ENCODE data around the gene CFAP46.

The CFAP46 gene

DNA sequence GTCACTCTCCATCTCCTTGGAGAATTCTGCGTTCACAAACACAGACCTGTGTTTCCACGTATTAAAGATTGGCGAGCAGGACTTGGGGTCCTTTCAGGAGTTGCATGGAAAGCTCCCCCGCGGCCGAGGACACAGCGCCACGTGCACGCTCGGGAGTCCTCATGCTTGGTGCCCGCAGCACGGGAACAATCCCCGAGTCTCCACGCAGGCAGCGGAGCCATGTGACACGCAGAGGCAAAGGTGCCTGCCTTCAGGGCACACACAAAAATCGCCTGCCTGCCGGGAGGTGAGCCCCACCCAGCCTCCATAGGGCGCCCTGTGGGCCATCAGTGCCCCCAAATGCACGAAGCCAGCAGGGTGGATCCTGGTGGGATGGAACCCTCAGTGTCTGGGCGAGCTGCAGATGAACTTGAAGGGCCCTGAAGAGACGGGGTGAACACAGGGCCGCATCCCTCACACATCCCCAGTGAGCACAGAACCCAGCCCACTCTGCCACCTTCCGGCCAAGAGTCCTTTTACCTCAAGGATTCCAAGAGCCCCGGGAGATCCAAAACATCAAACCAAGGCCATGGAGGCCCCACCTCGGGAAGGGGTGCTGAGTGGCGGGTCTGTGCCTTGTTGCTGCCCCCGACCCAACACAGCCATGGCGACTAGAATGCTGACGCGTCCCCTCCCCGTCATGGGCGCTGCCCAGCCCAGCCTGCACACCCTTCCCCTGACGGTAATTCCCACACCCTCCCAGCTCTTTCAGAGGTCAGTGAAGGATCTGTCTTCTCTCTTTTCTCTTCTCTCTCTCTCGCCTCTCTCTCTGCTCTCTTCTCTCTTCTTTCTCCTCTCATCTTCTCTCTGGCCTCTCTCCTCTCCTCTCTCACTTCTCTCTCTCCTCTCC lies 55.9 kb downstream of the CFAP46 start:
- H3K36me3 ChIP-seq (replicated peaks), result no peaks in the 10 kb centered on the region
- H3K9me3 ChIP-seq, result no peaks in the 10 kb centered on the region
- no peaks in the 10 kb centered on the region for H3K4me1 ChIP-seq
- no peak overlapping the region for H3K4me3 ChIP-seq
- peak in 1 of 2 experiments; percentile 49 for DNase-seq (ENCODE audit: low spot score in 2 of 2)
- peaks cover 12% of the 10 kb centered on the region for H3K27me3 ChIP-seq (ENCODE audit: low read depth)
- in situ Hi-C loops (cut with MboI; ENCODE audit: low sequenced_read_pairs), result no loop called here

DNA sequence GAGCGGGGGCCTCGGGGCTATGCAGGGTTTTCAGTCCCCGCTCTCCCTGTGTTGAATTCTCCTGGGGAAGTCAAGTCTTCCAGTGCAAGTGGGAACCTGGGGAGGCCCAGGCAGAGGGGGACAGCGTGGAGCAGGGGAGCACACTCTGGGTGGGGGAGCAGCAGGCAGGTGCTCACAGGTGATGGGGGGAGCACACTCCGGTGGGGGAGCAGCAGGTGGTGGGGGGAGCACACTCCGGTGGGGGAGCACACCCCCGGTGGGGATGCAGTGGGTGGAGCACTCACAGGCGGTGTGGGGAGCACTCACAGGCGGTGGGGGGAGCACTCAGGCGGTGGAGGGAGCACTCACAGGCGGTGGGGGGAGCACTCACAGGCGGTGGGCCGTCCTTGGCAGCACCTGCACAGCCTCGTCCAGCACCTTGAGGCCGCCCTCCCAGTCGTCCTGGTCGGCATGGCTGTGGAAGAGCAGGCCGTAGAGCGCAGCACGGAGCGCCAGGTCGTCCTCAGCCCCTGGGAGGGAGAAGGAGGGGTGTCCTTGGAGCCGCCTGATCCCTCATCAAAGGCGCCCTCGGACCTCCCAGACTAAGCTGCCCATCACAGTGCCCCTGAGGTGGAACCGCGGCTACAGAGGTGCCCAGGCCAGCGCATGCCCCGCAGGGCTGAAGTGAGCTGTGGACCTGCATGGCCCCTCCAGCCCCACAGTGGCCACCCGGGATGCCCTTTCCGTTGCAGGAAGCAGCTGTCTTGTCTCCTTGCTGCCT lies 56.7 kb downstream of the CFAP46 start:
- in situ Hi-C loops (cut with MboI; ENCODE audit: low sequenced_read_pairs), result no loop called here
- no peak for DNase-seq (ENCODE audit: low spot score in 2 of 2)
- peaks cover 12% of the 10 kb centered on the region for H3K27me3 ChIP-seq (ENCODE audit: low read depth)
- no peaks in the 10 kb centered on the region for H3K4me1 ChIP-seq
- no peaks in the 10 kb centered on the region for H3K9me3 ChIP-seq
- H3K36me3 ChIP-seq (replicated peaks), result no peaks in the 10 kb centered on the region
- no peak overlapping the region for H3K4me3 ChIP-seq

DNA sequence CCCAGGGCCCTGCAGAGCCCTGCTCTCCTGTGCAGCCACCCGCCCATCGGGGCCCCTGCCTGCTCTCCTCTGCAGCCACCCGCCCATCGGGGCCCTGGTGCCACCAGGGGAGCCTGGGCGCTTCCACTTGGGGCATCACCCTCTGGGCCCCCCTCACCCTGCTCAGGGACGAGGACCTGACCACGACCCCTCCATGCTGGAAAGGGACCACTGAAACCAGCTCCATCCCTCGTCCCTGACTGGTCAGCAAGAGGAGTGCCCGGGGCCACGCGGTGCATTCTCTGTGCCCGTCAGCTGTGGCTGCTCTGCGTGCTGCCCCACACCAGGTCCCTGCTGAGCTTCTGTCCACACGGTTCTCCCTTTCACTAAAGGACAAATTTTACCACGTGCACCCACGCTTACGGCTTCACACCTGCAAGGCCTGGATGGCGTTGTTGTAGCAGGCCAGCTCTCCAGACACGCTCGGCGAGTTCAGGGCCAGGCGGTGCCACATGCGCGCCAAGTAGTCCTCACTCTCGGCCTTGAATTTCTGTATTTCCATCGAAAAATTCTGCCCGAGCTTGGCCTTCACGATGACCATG lies 57.6 kb downstream of the CFAP46 start:
- Histone ChIP-seq H3K36me3 (replicated peaks) (no peaks in the 10 kb centered on the region), H3K4me3 (no peak overlapping the region), H3K4me1 (no peaks in the 10 kb centered on the region), H3K9me3 (no peaks in the 10 kb centered on the region), H3K27me3 (ENCODE audit: low read depth) (peaks cover 12% of the 10 kb centered on the region)
- in situ Hi-C loops (cut with MboI; ENCODE audit: low sequenced_read_pairs), result no loop called here
- DNase-seq (ENCODE audit: low spot score in 2 of 2), result no peak

DNA sequence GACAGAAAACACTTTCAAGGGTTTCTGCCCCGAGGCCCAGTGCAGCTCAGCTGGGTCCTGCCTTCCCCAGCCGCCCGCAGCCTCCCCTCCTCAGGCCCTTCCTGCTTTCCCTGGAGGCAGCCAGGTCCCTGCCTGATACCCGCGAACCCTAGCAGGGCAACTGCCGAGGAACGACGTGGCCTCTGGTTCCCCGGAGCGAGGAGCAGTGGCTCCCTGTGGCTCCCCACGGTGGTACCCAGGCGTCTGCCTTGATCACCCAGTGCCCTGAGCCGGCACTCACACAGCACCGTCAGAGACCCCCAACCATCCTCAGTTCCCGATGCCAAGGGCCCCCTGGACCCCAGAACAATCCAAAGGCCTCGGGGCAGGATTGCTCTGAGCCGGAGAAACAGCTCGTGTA lies 58.3 kb downstream of the CFAP46 start:
- no peak overlapping the region for H3K4me3 ChIP-seq
- H3K9me3 ChIP-seq, result no peaks in the 10 kb centered on the region
- H3K36me3 ChIP-seq (replicated peaks), result no peaks in the 10 kb centered on the region
- in situ Hi-C loops (cut with MboI; ENCODE audit: low sequenced_read_pairs), result no loop called here
- H3K4me1 ChIP-seq, result no peaks in the 10 kb centered on the region
- DNase-seq (ENCODE audit: low spot score in 2 of 2), result no peak
- peaks cover 17% of the 10 kb centered on the region for H3K27me3 ChIP-seq (ENCODE audit: low read depth)

DNA sequence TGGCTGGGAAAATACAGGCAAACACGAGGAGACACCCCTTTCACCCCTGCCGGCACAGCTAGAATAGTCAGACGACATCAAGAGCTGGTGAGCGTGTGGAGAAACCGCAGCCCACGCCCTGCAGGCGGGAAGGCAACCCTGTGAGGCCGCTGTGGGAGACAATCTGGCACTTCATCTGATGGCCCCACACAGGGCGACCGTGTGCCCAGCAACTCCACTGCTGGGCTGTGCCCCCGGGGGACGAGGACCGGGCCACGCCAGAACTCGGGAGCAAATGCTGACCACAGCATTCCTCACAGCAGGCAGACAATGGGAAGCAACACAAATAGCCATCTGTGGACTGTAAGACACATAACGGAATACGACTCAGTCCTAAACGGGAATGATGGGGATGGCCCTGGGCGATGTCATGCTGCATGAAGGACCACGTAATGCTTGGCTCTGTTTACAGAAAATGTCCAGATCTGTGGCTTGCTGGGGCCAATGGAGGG lies 58.9 kb downstream of the CFAP46 start:
- Histone ChIP-seq H3K4me1 (no peaks in the 10 kb centered on the region), H3K27me3 (ENCODE audit: low read depth) (peaks cover 20% of the 10 kb centered on the region), H3K4me3 (no peak overlapping the region), H3K9me3 (no peaks in the 10 kb centered on the region), H3K36me3 (replicated peaks) (no peaks in the 10 kb centered on the region)
- no peak for DNase-seq (ENCODE audit: low spot score in 2 of 2)
- in situ Hi-C loops (cut with MboI; ENCODE audit: low sequenced_read_pairs), result no loop called here

DNA sequence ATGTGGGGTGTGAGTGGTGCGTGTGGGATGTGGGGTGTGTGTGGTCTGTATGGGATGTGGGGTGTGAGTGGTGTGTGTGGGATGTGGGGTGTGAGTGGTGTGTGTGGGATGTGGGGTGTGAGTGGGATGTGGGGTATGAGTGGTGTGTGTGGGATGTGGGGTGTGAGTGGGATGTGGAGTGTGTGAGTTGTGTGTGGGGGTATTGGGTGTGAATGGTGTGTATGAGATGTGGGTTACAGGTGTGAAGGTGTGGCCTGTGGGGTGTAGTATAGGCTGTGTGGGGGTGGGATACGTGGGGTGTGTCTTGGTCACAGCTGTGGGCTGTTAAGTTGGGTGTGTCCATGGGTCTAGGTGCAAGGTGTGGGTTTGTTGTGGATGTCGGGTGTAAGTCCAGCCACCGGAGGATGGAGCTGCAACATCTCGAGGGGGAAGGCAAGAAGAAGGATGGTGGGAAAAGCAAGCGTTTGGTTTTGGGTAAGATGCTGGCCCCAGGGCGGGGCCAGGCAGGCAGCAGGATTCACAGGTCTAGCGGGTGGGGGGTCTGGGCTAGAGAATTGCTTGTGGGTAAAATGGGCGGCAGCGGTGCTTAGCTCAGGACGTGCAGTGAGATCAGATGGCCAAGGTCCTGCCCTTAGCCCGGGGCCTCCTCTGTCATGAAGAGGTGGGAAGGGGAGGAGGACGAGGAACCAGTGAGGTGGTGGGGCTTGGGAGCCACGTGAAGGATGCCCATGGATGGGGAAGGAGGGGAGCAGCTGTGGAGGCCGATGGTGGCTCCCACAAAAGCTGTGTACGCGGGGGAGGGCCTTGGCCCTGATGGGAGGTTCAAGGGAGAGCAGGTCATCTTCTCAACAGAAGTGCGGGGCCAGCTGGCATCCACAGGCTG lies 60.1 kb downstream of the CFAP46 start:
- Histone ChIP-seq H3K4me3 (no peak overlapping the region), H3K4me1 (no peaks in the 10 kb centered on the region), H3K36me3 (replicated peaks) (no peaks in the 10 kb centered on the region), H3K27me3 (ENCODE audit: low read depth) (peaks cover 23% of the 10 kb centered on the region), H3K9me3 (no peaks in the 10 kb centered on the region)
- DNase-seq (ENCODE audit: low spot score in 2 of 2), result no peak
- in situ Hi-C loops (cut with MboI; ENCODE audit: low sequenced_read_pairs), result no loop called here

DNA sequence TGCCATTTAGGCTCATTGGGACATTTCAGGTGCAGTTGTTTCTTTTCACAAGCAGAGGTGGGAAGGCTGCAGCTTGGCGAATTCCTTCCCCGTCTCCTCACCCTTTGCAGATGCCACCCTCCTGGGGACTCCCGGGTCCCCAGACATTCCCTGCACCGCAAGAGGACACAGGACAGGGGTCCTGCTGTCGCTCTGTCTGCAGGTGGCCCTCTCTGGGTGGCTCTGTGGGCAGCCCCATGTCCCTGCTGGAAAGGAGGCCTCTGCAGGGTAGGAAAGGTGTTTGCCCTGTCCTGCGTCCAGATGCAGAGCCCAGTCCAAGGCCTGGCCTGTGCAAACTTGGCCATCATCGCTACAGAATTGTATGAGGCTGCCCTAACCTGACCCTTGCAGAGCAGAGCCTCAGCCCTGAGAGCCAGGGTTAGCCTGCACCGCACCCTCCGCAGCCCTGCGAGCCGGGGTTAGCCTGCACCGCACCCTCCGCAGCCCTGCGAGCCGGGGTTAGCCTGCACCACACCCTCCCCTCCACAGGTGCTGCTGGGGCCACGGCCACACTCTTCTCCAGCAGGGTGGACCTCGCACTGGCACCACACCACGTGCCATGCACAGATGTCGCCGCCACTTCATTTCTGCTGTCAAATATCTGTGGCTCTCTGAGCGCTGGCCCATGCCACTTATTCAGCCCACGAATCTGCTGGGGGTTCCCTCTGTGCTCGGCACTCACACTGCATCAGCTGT lies 61.0 kb downstream of the CFAP46 start:
- H3K4me1 ChIP-seq, result no peaks in the 10 kb centered on the region
- DNase-seq (ENCODE audit: low spot score in 2 of 2), result no peak
- no peaks in the 10 kb centered on the region for H3K36me3 ChIP-seq (replicated peaks)
- in situ Hi-C loops (cut with MboI; ENCODE audit: low sequenced_read_pairs), result no loop called here
- H3K27me3 ChIP-seq (ENCODE audit: low read depth), result peaks cover 23% of the 10 kb centered on the region
- no peaks in the 10 kb centered on the region for H3K9me3 ChIP-seq
- no peak overlapping the region for H3K4me3 ChIP-seq

DNA sequence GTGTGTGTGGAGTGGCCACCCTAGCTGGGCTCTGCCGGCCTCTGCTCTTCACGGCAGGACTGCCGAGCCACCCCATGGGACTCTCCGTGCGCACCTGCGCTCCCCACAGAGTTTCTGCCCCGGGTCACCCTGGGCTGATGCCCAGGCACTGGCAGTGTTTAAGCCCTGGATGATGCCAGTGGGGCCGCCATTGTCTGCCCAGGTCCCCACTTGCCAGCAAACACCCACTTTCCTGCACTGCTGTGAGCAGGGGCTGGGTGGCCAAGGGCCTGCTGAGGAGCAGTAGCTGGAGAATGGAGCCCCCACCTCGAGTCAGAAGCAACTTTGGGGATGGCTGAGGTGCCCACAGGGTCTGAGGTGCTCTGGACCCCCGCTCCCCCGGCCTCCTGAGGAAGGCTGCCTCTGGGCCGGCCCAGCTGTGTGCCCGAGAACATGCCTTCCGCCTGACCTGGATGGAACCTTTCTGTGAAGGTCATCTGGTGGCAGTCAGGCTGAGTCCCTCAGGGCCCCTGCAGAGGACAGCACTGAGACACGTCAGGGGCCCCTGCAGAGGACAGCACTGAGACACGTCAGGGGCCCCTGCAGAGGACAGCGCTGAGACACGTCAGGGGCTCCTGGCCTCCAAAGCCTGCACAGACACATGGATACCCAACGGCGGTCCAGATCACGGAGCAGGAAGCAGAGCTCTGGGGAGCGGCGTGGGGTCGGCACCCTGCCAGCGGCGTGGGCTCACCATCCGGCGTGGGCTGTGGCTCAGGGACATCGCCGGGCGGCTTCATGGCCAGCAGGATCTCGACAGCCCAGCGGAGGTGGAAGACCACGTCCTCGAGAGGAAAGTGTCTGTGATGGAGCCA lies 62.0 kb downstream of the CFAP46 start:
- H3K4me3 ChIP-seq, result no peak overlapping the region
- no peaks in the 10 kb centered on the region for H3K36me3 ChIP-seq (replicated peaks)
- DNase-seq (ENCODE audit: low spot score in 2 of 2), result peak in 1 of 2 experiments; percentile 5
- in situ Hi-C loops (cut with MboI; ENCODE audit: low sequenced_read_pairs), result no loop called here
- H3K4me1 ChIP-seq, result no peaks in the 10 kb centered on the region
- no peaks in the 10 kb centered on the region for H3K9me3 ChIP-seq
- peaks cover 25% of the 10 kb centered on the region for H3K27me3 ChIP-seq (ENCODE audit: low read depth)

DNA sequence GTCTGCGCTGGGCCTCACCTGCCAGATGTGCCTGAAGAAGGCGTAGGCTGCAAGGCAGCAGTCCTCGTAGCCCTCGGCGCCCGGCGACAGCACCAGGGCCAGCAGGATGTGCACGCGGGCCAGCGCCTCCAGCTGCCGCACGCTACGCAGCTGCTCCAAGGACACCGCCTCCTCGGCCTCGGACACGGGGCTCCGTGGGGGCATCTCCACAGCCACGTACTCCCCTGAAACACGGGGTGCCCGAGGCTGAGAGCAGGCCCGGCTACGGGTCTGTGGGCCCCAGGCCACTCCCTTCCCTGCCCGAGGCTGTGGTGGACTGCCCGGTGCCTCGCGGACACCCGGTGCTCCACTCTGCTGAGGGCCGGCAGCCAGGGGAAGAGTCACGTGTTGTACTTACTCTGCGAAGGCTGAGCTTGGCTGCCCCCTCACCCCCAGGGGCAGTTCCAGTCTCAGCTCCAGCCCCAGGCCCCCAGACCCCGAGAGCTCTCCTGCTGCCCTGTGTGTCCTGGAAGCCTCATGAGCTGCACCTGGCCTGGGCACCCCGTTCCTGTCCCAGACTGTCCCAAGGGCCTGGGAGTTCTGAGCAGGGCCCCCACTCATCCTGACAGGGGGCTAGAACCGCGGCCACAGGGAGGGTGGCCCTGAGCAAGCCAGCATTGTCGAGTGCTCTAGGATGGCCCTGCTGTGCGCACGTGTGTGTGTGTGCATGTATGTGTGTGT lies 62.8 kb downstream of the CFAP46 start:
- Histone ChIP-seq H3K27me3 (ENCODE audit: low read depth) (peaks cover 32% of the 10 kb centered on the region), H3K36me3 (replicated peaks) (no peaks in the 10 kb centered on the region), H3K4me3 (no peak overlapping the region), H3K9me3 (no peaks in the 10 kb centered on the region), H3K4me1 (no peaks in the 10 kb centered on the region)
- in situ Hi-C loops (cut with MboI; ENCODE audit: low sequenced_read_pairs), result no loop called here
- DNase-seq (ENCODE audit: low spot score in 2 of 2), result peak in 1 of 2 experiments; percentile 5

DNA sequence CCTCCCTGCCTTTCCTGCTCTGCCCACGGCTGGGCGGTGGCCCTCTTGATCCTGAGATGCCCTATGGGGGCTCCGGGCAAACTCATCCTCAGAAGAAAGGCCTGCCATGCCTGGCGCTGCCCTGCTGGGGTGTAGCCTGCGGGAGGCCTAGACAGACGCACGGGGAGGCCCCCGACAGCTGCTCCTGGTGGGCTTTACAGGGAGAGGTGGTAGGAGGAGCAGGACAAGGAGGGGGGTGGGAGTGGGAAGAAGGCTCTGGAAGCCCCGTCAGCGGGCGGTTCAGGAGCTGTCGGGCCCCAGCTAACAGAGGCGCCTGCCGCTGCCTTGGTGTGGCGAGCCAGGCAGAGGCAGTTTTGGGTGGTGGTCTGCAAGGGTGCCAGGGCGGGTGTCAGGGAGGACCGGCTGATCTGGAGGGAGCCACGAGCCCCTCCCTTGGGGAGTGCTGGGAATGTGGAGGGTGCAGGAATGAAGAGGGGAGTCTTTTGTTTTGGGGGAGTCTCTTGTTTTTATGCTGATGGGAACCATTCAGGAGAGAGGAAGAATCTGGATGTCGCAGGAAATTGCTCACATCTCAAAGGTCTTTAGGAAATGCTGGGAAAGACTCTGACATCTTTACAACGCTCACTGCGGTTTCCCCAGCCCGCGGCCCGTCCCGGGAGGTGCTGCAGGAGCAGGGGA lies 63.5 kb downstream of the CFAP46 start:
- in situ Hi-C loops (cut with MboI; ENCODE audit: low sequenced_read_pairs), result no loop called here
- H3K9me3 ChIP-seq, result no peaks in the 10 kb centered on the region
- DNase-seq (ENCODE audit: low spot score in 2 of 2), result no peak
- peaks cover 30% of the 10 kb centered on the region for H3K27me3 ChIP-seq (ENCODE audit: low read depth)
- no peak overlapping the region for H3K4me3 ChIP-seq
- H3K36me3 ChIP-seq (replicated peaks), result no peaks in the 10 kb centered on the region
- H3K4me1 ChIP-seq, result no peaks in the 10 kb centered on the region

DNA sequence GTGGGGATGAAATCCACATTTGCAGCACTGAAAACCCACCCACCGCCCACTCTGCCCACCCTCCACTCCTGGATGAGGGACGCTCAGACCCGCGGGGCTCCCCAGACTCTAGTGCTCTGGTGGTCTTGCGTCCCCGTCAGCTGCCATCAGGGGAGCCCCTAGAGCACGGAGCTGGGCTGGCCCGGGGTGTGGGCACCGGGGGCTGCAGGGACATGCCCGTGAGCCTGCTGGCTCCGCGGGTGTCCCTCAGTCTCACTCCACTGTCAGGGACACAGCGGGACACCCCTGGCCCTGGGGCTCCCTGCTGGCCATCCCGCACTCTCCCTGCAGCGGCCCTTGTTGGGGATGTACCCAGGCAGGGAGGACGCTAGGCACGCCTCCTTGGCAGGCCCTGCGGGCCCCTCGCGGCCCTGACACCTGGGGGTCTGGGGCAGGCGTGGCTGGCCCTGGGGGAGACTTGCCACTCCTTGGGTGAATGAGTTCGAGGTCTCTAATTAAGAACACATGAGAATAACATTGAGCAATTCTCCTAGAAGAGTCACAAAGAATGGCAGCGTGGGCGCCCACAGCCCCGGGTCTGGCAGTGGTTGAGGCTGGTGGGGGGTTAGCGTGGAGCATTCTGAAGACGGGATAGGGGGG lies 64.2 kb downstream of the CFAP46 start:
- in situ Hi-C loops (cut with MboI; ENCODE audit: low sequenced_read_pairs), result no loop called here

More for the DNA sequence above, 64.2 kb downstream of the CFAP46 start:
- Histone ChIP-seq H3K4me1 (no peaks in the 10 kb centered on the region), H3K27me3 (ENCODE audit: low read depth) (peaks cover 24% of the 10 kb centered on the region), H3K4me3 (no peak overlapping the region), H3K36me3 (replicated peaks) (no peaks in the 10 kb centered on the region), H3K9me3 (no peaks in the 10 kb centered on the region)
- DNase-seq (ENCODE audit: low spot score in 2 of 2), result no peak
